NCI-H128 (cell line): Measurements from ENCODE around the gene COCH.

Experiments used
- DNase-seq: peaks from one replicate; lab custom pipeline; 2025; ENCODE audit not compliant: unreplicated experiment; lab: John Stamatoyannopoulos, UW

COCH gene

DNA sequence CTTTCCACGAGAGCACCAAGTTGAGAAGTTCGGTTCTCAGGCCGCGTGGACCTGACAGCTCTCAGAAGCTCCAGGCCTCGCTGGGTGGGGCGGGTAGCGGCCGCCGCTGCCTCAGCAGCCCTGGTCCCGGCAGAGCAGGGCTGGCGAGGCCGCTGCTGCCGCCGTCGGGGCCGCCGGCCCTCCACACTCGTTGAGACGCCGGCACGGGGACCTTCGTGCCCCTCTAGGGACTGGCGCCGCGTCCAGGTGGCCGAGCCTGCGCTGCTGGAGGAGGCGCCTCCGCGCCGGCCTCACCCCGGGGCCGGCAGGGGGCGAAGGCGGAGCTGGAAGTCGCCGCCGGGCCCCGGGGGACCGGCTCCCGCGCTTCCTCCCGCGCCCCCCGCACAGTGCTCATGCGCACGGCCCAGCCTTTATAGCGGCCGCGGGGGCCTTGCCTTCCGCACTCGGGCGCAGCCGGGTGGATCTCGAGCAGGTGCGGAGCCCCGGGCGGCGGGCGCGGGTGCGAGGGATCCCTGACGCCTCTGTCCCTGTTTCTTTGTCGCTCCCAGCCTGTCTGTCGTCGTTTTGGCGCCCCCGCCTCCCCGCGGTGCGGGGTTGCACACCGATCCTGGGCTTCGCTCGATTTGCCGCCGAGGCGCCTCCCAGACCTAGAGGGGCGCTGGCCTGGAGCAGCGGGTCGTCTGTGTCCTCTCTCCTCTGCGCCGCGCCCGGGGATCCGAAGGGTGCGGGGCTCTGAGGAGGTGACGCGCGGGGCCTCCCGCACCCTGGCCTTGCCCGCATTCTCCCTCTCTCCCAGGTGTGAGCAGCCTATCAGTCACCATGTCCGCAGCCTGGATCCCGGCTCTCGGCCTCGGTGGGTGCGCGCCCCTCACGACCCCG, at the start of gene COCH:
COCH (plus strand) TSS at position 440 of the 879 bp plus-strand sequence; CDS start at position 820, 380 bp downstream.
- DNase-seq, result no peak

DNA sequence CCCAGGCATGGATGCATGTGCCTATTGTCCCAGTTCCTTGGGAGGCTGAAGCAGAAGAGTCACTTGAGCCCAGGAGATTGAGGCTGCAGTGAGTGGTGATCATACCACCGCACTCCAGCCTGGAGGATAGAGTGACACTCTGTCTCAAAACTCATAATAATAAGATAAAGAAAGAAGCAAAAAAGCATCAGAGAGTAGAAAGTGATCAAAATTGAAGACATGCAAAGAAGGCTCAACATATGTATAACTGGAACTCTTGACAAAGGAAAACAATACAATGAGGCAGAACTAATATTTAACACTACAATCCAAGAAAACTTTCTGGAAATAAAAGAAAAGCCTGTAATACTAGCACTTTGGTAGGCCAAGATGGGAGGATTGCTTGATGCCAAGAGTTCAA, 48.3 kb upstream of the COCH start:
- no peak for DNase-seq

GRCh38 chr14:30829853-30830252, 44.5 kb upstream of the COCH start:
- DNase-seq, result no peak

- no peak for DNase-seq
Measured at GRCh38 chr14:30834353-30834752, 40.0 kb upstream of the COCH start.

DNA sequence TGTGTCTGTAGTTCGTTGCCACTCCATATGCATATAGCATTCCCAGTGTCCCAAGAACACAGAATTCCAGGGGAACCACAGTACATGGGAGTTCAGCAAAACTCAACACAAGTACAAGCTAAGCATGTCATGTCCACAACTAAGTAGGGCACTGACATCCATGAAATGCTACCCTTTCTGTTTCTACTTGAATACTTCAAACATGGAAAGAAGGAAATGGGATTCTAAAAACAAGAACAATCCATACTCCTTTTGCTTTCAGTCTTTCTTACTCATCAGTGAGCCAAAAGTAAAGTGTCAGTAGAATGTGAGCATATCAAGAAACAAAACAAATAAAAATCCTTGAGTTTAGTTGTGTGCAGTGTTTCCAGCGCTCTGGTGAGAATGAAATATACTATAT, 36.0 kb upstream of the COCH start:
- no peak for DNase-seq

DNA sequence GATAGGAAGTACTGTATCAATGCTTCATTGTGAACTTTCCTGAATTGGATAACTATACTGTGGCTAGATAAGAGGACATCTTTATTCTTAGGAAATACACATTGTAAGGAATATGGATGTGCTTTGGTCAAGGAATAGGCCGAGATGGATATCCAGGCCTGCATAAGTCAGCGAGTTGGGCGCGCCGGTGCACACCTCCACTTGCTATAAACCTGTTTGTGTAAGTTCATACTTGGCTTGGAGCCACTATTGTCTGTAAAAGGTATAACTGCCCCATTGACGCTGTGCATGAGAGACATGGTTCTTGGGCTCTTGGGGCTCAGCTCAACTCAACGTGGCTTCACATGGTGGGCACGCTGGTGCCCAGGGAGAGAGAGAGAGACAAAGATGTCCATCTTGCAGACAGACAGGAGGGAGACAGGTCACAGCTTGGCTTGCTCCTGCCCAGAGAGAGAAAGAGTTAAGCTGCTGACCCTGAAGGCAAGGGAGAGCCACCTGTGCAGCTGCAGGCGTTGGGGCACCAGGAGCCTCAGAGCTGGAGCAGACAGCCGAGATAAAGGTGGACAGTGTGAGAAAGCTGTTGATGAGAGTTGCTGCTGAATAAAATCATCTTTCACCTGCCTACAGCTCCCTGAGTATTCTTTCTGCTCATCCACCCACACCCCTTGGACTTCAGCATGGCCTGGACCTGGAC, 34.1 kb upstream of the COCH start:
- no peak for DNase-seq

- no peak for DNase-seq
Measured at GRCh38 chr14:30842431-30842830, 31.9 kb upstream of the COCH start.

DNA sequence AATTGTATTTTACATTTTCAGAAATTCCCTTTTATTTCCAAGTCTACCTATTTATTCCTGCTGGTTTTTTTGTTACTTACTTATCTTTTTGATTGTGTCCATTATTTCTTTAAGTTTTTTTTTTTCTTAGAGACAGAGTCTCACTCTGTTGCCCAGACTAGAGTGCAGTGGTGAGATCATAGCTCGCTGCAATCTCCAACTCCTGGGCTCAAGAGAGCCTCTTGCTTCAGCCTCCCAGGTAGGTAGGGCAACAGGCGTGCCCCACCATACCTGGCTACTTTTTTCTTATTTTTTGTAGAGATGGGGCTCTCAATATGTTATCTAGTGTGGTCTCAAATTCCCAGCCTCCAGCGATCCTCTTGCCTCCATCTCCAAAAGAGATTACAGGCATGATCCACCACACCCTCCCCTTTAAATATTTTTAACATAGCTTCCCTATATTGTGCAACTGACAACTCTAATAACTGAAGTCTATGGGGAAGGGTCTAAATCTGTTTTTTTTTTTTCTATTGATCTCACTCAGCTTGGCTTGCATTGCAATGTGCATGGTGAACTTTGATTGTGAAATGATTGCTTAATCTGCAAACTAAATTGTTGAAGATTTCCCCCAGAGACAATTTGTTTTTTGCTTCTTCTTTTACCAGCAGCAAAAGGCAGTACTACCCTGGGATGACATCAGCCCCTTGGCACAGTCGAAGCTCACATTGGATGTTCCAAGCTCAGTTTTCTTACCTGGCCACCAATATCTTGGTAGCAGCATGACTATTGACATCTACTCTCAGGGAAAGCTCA, 25.7 kb upstream of the COCH start:
- no peak for DNase-seq

- no peak for DNase-seq
Measured at GRCh38 chr14:30849354-30849753, 25.0 kb upstream of the COCH start.

DNA sequence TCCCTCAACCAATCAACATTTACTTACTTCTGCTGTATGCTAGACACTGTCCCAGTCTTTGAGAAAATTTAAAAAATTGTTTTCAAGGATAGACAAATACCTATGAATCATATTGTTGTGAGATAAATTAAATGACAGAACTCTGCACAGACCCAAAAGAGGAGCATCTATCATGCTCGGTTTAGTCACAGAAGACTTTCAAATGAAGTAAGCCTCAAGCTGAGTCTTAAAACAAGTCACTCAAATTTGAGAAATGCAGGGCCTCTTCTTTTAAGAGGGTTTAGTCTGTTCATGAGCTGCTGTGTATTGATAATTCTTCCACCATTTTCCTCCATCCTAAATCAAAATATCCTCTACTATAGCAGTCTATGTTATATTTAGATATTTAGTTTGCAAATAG, 24.4 kb upstream of the COCH start:
- DNase-seq, result no peak

GRCh38 chr14:30853946-30854345, 20.4 kb upstream of the COCH start:
- DNase-seq, result no peak

DNA sequence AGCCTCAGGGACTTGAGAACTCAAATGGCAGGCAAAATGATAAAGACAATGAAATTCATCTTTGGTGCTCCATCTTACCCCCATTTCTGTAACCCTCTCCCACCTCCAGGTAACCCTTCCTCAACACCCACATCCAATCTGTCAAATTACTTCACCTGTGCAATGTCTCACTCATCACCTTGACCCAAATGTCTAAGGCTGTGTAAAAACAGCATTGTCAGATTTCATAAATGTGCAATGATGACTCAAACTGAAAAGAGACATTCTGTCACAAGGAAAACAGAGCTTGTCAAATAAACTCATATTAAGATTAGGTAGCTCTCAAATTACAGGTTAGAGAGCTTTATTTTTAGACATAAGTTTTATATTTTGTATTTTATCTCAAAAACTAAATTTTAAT, 19.9 kb upstream of the COCH start:
- DNase-seq, result no peak

GRCh38 chr14:30855345-30856037, 18.9 kb upstream of the COCH start:
- DNase-seq, result no peak

DNA sequence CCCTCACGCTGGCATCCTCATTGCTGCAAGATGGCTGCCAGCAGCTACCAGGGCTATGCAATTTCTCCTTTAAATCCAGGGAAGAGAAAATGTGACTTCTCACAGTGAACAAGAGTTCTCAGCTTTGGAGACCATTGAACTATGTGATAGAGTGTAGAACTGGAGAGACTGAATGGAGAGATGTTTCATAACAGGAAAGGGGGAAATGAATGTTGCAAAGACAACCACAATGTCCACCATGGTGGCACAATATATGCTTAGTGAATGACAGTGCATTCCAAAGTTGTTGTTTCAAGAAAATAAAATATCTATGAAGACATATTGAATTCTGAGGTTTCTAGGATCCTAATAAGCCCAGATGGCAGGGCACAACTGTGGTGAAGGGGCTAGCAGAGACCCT, 13.2 kb upstream of the COCH start:
- DNase-seq, result no peak

DNA sequence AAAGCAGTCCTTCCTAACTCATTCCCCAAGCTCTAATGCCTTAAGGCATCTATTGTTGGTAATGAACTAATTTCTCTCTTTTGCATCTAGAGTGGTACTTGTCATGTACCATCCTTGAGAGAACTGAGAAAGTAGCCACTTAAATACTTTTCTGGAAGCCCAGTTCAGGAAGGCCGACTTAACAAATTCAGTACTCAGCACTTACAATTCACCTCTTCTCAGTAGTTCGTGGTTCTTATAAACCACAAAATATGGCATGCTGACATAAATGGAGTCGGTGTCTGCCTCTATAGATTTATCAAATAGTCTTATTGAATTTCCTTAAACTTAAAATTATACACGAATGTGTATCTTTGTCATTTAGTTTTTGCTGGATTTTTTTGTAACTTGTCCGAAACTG, 9.4 kb upstream of the COCH start:
- no peak for DNase-seq

GRCh38 chr14:30868736-30869135, 5.6 kb upstream of the COCH start:
- no peak for DNase-seq

DNA sequence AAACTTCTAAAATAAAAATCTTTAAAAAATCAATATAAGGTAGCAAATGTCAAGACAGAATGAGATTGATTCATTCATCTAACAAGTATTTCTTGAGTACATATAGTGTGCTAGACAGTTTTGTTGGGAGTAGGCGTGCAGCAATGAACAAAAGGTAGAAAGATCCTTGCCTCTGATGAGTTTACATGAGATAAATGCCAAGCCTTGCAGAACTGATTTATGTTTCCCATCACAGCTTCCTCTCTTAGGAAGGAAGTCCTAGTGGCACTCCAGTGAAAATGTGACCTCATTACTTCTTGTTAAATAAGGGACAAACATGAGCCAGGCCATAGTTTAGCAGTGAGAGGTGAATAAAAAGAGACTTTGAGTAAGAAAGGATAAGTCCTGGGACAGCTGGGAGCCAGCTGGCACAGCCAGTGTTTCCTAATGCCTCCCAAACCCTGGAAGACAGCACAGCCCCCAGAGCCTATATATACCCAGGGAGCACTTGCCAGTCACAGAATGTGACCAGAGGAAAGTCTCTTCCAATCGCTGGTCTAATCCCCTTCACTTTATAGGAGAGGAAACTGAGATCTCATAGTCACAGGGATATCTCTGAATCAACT, 4.7 kb upstream of the COCH start:
- no peak for DNase-seq

GRCh38 chr14:30872602-30873001, 1.8 kb upstream of the COCH start:
- no peak for DNase-seq

GRCh38 chr14:30873308-30874119, 845 bp upstream of the COCH start:
- DNase-seq, result no peak
